ENCODE measurements around the gene PELI1.

Gene PELI1

DNA sequence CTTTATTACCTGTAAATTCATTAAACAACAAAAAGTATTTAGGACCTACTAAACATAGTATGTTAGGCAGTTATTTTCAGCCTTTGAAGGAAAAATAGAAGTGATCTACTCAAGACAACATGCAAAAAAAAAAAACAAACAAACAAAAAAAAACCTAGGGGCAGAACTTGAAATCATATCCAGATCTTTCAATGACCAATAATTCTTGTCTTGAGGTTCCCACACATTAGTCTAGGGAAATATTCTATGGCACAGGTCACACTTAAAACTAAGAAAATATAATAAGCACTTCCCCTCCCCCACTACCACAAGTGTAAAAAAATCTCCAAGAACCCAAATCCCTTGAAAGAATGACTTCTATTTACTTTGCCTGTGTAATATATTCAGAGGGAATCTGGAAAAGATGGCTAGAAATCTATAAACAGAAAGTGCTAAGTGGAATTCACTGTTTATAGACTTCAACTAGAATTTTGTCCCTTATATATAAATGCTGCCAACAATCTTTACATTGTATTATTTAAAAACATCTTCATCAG is 3.5 kb downstream of the PELI1 start:
- Mint-ChIP-seq H3K4me1 (peaks cover 43% of the 10 kb centered on the region), H3K36me3 (ENCODE audit: low read depth) (peaks cover 14% of the 10 kb centered on the region), H3K27me3 (ENCODE audit: low read depth) (no peaks in the 10 kb centered on the region), H3K9me3 (no peaks in the 10 kb centered on the region), H3K27ac (peak overlapping the region; percentile 1 to 43 (median 13)), H3K4me3 (peak overlapping the region; percentile 2 to 49 (median 24))
- TF ChIP-seq, protein P1, sequence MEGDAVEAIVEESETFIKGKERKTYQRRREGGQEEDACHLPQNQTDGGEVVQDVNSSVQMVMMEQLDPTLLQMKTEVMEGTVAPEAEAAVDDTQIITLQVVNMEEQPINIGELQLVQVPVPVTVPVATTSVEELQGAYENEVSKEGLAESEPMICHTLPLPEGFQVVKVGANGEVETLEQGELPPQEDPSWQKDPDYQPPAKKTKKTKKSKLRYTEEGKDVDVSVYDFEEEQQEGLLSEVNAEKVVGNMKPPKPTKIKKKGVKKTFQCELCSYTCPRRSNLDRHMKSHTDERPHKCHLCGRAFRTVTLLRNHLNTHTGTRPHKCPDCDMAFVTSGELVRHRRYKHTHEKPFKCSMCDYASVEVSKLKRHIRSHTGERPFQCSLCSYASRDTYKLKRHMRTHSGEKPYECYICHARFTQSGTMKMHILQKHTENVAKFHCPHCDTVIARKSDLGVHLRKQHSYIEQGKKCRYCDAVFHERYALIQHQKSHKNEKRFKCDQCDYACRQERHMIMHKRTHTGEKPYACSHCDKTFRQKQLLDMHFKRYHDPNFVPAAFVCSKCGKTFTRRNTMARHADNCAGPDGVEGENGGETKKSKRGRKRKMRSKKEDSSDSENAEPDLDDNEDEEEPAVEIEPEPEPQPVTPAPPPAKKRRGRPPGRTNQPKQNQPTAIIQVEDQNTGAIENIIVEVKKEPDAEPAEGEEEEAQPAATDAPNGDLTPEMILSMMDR (IDR thresholded peaks at IDR 0.05; ENCODE audit: unreplicated experiment in 3 of 3), result no peak

DNA sequence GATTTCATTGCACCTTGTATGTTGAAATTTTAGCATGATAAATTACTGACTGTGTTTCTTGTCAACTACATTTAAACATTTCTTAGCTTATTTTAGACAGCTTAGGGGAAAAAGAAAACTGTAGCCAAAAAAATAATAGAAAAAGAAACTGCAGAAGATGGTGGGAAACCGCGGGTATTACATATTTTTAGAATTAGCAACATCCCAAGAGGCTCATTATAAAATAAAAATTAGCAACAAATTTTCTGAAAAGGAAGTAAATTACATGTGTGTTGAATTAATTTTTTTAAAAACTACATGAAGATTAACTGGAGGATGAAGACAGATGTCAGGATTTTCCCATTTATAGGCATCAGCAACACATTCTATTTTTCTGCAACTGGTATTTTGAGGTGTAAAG is 4.3 kb downstream of the PELI1 start:
- Mint-ChIP-seq H3K36me3 (ENCODE audit: low read depth) (peaks cover 14% of the 10 kb centered on the region), H3K4me1 (peaks cover 48% of the 10 kb centered on the region), H3K27ac (peak overlapping the region in 1 of 3 experiments; percentile 24), H3K9me3 (no peaks in the 10 kb centered on the region), H3K27me3 (ENCODE audit: low read depth) (no peaks in the 10 kb centered on the region), H3K4me3 (peak overlapping the region in 2 of 3 experiments; percentile 1 to 26)
- TF ChIP-seq, protein P1 (IDR thresholded peaks at IDR 0.05; ENCODE audit: unreplicated experiment in 3 of 3), result no peak

DNA sequence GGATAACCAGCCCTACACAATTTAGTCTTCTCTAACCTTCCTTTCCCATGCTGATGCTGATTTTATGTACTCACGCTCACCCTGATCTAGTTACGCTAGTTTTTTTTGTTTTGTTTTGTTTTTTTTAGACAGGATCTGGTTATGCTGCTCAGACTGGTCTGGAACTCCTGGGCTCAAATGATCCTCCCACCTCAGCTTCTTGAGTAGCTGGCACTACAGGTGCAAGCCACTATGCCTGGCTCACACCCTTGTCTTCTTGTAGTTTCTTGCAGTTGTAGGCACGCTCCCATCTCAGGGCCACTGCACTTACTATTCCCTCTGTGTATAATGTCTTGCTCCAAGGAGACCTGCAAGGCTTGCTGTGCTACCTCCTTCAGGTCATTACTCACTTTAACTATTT is 6.2 kb downstream of the PELI1 start:
- no peaks in the 10 kb centered on the region for H3K9me3 Mint-ChIP-seq
- no peaks in the 10 kb centered on the region for H3K27me3 Mint-ChIP-seq (ENCODE audit: low read depth)
- TF ChIP-seq, protein P1 (IDR thresholded peaks at IDR 0.05; ENCODE audit: unreplicated experiment in 3 of 3), result no peak
- H3K4me3 Mint-ChIP-seq, result peak overlapping the region in 1 of 3 experiments; percentile 17
- peaks cover 14% of the 10 kb centered on the region for H3K36me3 Mint-ChIP-seq (ENCODE audit: low read depth)
- H3K4me1 Mint-ChIP-seq, result peaks cover 51% of the 10 kb centered on the region
- H3K27ac Mint-ChIP-seq, result peak overlapping the region in 1 of 3 experiments; percentile 17

DNA sequence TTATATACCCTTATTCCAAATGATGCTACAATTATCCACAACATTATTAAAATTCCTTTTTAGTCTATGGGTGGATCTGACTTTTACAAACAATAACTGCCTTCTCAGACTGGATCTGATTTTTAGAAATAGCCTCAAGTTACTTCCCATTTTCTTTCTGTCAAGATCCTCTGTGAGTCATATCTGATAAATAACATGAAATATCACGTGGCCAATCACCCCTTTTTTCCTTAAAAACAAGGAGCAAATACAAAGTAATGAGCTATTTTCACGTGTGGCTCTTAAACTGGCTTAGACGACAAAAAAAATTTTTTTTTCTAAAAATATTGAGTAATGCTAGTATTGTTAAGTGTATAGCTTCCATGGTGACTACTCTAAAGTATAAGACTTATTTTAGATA is 6.7 kb downstream of the PELI1 start:
- TF ChIP-seq, protein P1 (IDR thresholded peaks at IDR 0.05; ENCODE audit: unreplicated experiment in 3 of 3), result no peak
- H3K27me3 Mint-ChIP-seq (ENCODE audit: low read depth), result no peaks in the 10 kb centered on the region
- H3K27ac Mint-ChIP-seq, result no peak overlapping the region
- peaks cover 48% of the 10 kb centered on the region for H3K4me1 Mint-ChIP-seq
- no peaks in the 10 kb centered on the region for H3K9me3 Mint-ChIP-seq
- no peak overlapping the region for H3K4me3 Mint-ChIP-seq
- peaks cover 14% of the 10 kb centered on the region for H3K36me3 Mint-ChIP-seq (ENCODE audit: low read depth)

DNA sequence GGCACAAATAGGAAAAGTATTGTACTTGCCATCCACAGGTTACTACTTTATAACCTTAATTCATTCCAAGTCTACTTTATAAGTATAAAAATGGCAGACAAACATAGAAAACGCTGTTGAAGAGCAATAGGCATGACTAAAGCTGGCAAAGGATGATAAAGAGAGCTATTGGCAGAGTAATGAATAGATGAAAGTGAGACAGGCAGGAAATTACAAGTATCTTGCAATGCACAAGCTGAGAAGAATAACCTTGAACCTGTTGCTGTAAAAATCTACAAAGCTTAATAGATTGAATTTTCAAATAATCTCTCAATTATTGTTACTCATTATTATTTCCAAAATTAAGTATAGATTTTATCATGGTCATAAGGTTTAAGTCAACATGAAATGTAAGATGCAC is 8.8 kb downstream of the PELI1 start:
- H3K4me3 Mint-ChIP-seq, result no peak overlapping the region
- no peaks in the 10 kb centered on the region for H3K27me3 Mint-ChIP-seq (ENCODE audit: low read depth)
- no peaks in the 10 kb centered on the region for H3K9me3 Mint-ChIP-seq
- peaks cover 14% of the 10 kb centered on the region for H3K36me3 Mint-ChIP-seq (ENCODE audit: low read depth)
- H3K4me1 Mint-ChIP-seq, result peaks cover 39% of the 10 kb centered on the region
- H3K27ac Mint-ChIP-seq, result peak overlapping the region in 2 of 3 experiments; percentile 6 to 51
- TF ChIP-seq, protein P1 (IDR thresholded peaks at IDR 0.05; ENCODE audit: unreplicated experiment in 3 of 3), result no peak

DNA sequence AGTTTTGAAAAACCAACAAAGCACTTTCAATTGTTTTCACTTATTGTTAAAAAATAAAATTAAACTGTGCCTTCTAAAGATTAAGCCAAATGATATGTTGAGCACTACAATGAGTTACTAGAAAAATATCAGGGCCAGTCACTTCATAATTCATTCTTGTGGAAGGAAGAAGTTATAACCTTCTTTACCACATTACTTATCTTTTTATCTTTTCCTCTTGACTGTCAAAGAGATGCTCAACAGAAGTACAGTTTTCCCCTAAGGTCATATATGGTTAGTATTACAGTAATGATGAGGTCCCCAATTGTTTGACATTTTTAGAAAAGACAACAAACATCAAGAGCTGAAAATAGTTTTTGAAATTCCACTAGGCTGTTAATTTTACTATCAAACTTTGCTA is 9.4 kb downstream of the PELI1 start:
- peaks cover 14% of the 10 kb centered on the region for H3K36me3 Mint-ChIP-seq (ENCODE audit: low read depth)
- H3K27me3 Mint-ChIP-seq (ENCODE audit: low read depth), result no peaks in the 10 kb centered on the region
- TF ChIP-seq, protein P1 (IDR thresholded peaks at IDR 0.05; ENCODE audit: unreplicated experiment in 3 of 3), result no peak
- H3K4me1 Mint-ChIP-seq, result peaks cover 39% of the 10 kb centered on the region
- H3K4me3 Mint-ChIP-seq, result no peak overlapping the region
- H3K9me3 Mint-ChIP-seq, result no peaks in the 10 kb centered on the region
- H3K27ac Mint-ChIP-seq, result peak overlapping the region; percentile 6 to 51 (median 22)
